Endodermal cell (in vitro differentiated cells): ENCODE measurements around the gene OPCML. TPM values are rescaled to one million over a fixed set of nuclear protein-coding genes. Genes with fewer than 3 reads are reported as not detected.
A peak's percentile ranks its signal among the peaks of the same experiment; 100 is the strongest.

Experiments
- DNase-seq: peaks from one replicate; pipeline ENCODE4 v3.0.0-alpha.2; 2017
- H3K27ac ChIP-seq: 2 replicates; pipeline ENCODE4 v1.5.1; 2013; ENCODE audit warnings: mild to moderate bottlenecking, low read depth, low read length, moderate library complexity
- H3K27me3 ChIP-seq: 2 replicates; pipeline ENCODE4 v1.6.1; 2013; ENCODE audit warnings: mild to moderate bottlenecking, low read length, moderate library complexity; ENCODE audit not compliant: insufficient read depth, control insufficient read depth, poor library complexity, severe bottlenecking
- H3K36me3 ChIP-seq: 2 replicates; pipeline ENCODE4 v1.7.0; 2013; ENCODE audit warnings: mild to moderate bottlenecking, low read length, moderate library complexity; ENCODE audit not compliant: control insufficient read depth, insufficient read depth
- H3K4me1 ChIP-seq: one replicate; pipeline ENCODE4 v1.7.0; 2013; ENCODE audit warnings: low read length; ENCODE audit not compliant: control insufficient read depth, insufficient read depth
- H3K4me3 ChIP-seq: 2 replicates; pipeline ENCODE4 v1.5.1; 2013; ENCODE audit warnings: mild to moderate bottlenecking, low read length, moderate library complexity
- H3K9ac ChIP-seq: 2 replicates; pipeline ENCODE4 v1.6.1; 2013; ENCODE audit warnings: mild to moderate bottlenecking, low read length, moderate library complexity; ENCODE audit not compliant: poor library complexity, severe bottlenecking; ENCODE audit errors: extremely low read depth
- H3K9me3 ChIP-seq: 2 replicates; pipeline ENCODE4 v1.6.1; 2013; ENCODE audit warnings: mild to moderate bottlenecking, low read length, moderate library complexity; ENCODE audit not compliant: control insufficient read depth
- H3K27ac Mint-ChIP-seq: 2 replicates; pipeline ENCODE4 v1.8.0; 2020; ENCODE audit warnings: mixed read lengths
- H3K27me3 Mint-ChIP-seq: 2 replicates; pipeline ENCODE4 v1.8.0; 2021; ENCODE audit warnings: mild to moderate bottlenecking, mixed read lengths; ENCODE audit not compliant: insufficient read depth
- H3K36me3 Mint-ChIP-seq: 2 replicates; pipeline ENCODE4 v1.8.0; 2020; ENCODE audit warnings: low read depth, mixed read lengths
- H3K4me1 Mint-ChIP-seq: 2 replicates; pipeline ENCODE4 v1.8.0; 2020; ENCODE audit warnings: mixed read lengths
- H3K4me3 Mint-ChIP-seq: 2 replicates; pipeline ENCODE4 v1.8.0; 2020; ENCODE audit warnings: mild to moderate bottlenecking, moderate library complexity, mixed read lengths
- H3K9me3 Mint-ChIP-seq: 2 replicates; pipeline ENCODE4 v1.8.0; 2020; ENCODE audit warnings: mild to moderate bottlenecking, mixed read lengths
- WGBS, 2 experiments: methylation state at CpG; one replicate each; pipeline versions ENCODE4 v1.1.5 to v1.1.7; 2013; ENCODE audit warnings: missing lambda C conversion rate in 2 of 2, mixed read lengths in 1 of 2; ENCODE audit not compliant: insufficient coverage in 1 of 2, insufficient read length in 1 of 2; 5-methylcytosine and 5-hydroxymethylcytosine counted together
- total RNA-seq, 2 donors: library from RNA; stranded (reverse); fragmentation: NEBNext Ultra II Directional in 1 of 2; extraction: Animal tissue kit (Norgen Biotek cat#: 25700) in 1 of 2; gene quantifications; 2 replicates in 1 of 2; 3 replicates in 1 of 2; pipeline ENCODE4 v1.2.1, GENCODE V29; 2021
- TF ChIP-seq, protein P1 (sequence below): fragments of 200-600 bp; sonication (generic); conservative IDR thresholded peaks from 2 replicates; pipeline ENCODE4 v1.5.0; 2021; ENCODE audit warnings: antibody characterized with exemption, mild to moderate bottlenecking

The OPCML gene
- total RNA-seq, 2 donors from 2014 or later: 0.49 to 0.86 TPM

- Histone ChIP-seq H3K27me3 (no peaks in the 10 kb centered on the region), H3K9ac (no peak overlapping the region), H3K4me3 (no peak overlapping the region), H3K36me3 (no peaks in the 10 kb centered on the region), H3K4me1 (no peaks in the 10 kb centered on the region), H3K9me3 (no peaks in the 10 kb centered on the region), H3K27ac (no peak overlapping the region)
- Mint-ChIP-seq H3K4me3 (no peak overlapping the region), H3K9me3 (peaks cover 2% of the 10 kb centered on the region), H3K27ac (no peak overlapping the region), H3K27me3 (no peaks in the 10 kb centered on the region), H3K4me1 (peaks cover 2% of the 10 kb centered on the region), H3K36me3 (no peaks in the 10 kb centered on the region)
- TF ChIP-seq, protein P1, sequence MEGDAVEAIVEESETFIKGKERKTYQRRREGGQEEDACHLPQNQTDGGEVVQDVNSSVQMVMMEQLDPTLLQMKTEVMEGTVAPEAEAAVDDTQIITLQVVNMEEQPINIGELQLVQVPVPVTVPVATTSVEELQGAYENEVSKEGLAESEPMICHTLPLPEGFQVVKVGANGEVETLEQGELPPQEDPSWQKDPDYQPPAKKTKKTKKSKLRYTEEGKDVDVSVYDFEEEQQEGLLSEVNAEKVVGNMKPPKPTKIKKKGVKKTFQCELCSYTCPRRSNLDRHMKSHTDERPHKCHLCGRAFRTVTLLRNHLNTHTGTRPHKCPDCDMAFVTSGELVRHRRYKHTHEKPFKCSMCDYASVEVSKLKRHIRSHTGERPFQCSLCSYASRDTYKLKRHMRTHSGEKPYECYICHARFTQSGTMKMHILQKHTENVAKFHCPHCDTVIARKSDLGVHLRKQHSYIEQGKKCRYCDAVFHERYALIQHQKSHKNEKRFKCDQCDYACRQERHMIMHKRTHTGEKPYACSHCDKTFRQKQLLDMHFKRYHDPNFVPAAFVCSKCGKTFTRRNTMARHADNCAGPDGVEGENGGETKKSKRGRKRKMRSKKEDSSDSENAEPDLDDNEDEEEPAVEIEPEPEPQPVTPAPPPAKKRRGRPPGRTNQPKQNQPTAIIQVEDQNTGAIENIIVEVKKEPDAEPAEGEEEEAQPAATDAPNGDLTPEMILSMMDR: no peak
- DNase-seq: no peak
- WGBS, 2 experiments: no CpG with 5 or more reads among the region's 1 CpG
Measured at GRCh38 chr11:132520199-132520598, 1012.1 kb downstream of the OPCML start.

DNA sequence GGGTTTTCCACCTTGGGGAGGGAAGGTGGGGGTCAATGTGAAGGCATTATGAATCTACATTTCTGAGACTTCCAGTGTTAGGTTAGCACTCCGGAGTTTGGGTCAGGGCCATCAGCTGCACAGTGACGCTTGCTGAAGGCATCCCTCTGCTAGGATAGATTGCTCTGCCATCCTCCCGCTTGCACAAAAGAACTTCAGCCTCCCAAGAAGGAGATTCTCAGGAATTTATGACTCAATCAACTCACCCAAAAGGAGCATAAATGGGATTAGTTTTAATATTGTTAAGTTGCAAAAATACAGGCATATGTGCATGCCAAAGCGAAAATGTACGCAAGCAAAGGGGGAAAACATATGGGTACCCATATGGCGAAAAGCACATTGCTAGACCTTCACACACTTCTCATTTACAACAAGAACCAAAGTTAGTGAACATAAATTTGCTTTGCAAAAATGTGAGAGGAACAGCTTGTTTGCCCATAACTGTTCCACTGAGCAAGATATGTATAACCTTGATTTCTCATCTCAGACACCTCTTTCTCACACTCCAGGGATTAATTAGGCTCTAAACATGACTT lies 1013.0 kb downstream of the OPCML start:
- Histone ChIP-seq H3K27ac (no peak overlapping the region), H3K36me3 (no peaks in the 10 kb centered on the region), H3K4me1 (no peaks in the 10 kb centered on the region), H3K9ac (no peak overlapping the region), H3K9me3 (no peaks in the 10 kb centered on the region), H3K27me3 (no peaks in the 10 kb centered on the region), H3K4me3 (no peak overlapping the region)
- peaks cover 2% of the 10 kb centered on the region for H3K4me1 Mint-ChIP-seq
- no peaks in the 10 kb centered on the region for H3K36me3 Mint-ChIP-seq
- H3K9me3 Mint-ChIP-seq: peaks cover 2% of the 10 kb centered on the region
- WGBS, 2 experiments: 75 to 80% methylated on average over 4 to 6 of the region's 6 CpGs
- TF ChIP-seq, protein P1: no peak
- DNase-seq: no peak
- H3K27ac Mint-ChIP-seq: no peak overlapping the region
- no peaks in the 10 kb centered on the region for H3K27me3 Mint-ChIP-seq
- H3K4me3 Mint-ChIP-seq: no peak overlapping the region

DNA sequence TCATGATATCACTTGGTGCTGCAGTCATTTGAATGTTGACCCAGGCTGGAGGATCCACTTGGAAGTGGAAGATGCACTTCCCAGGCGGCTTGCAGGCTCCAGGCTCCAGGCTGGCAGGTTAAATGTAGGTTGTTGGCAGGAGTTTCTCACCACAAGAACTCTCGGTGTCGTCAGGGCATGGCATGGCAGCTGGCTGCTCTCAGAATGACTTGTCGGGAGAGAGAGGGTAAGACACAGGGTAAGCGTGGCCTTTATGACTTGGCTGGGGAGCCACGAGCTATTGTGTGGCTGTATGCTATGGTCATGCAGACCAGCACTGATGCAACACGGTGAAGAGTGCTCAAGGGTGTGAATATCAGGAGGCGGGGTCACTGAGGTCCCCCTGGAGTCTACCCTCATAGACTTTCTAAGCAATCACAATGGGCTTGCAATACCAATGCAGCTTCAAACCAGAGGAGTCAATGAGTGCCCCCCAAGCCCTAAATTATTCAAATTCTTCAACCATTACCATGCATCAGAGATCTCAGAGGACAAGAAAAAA lies 1027.7 kb downstream of the OPCML start:
- H3K9me3 ChIP-seq: peaks cover 8% of the 10 kb centered on the region
- WGBS, 2 experiments: 71 to 77% methylated on average over 4 to 8 of the region's 8 CpGs
- no peak overlapping the region for H3K27ac ChIP-seq
- H3K27ac Mint-ChIP-seq: no peak overlapping the region
- H3K9me3 Mint-ChIP-seq: peaks cover 17% of the 10 kb centered on the region
- no peak overlapping the region for H3K9ac ChIP-seq
- H3K36me3 Mint-ChIP-seq: no peaks in the 10 kb centered on the region
- H3K27me3 Mint-ChIP-seq: no peaks in the 10 kb centered on the region
- peaks cover 6% of the 10 kb centered on the region for H3K4me1 Mint-ChIP-seq
- TF ChIP-seq, protein P1: no peak
- H3K4me3 ChIP-seq: no peak overlapping the region
- no peaks in the 10 kb centered on the region for H3K27me3 ChIP-seq
- DNase-seq: peak; percentile 62
- H3K4me3 Mint-ChIP-seq: no peak overlapping the region
- H3K36me3 ChIP-seq: no peaks in the 10 kb centered on the region
- peaks cover 2% of the 10 kb centered on the region for H3K4me1 ChIP-seq
